Activated effector memory CD4-positive, alpha-beta T cell treated with Interleukin-2 at 50 U/mL for 16 hours (primary cell): ENCODE results near the gene SDHA.
"Not testable (repeated sequence)": the region's sequence is repeated elsewhere in the genome, so short reads cannot be mapped to it uniquely, and the experiment has no call there.

Experiments
- DNase-seq: peaks from one replicate; pipeline ENCODE4 v3.0.0-alpha.2; 2020

The SDHA gene

GRCh38 chr5:263275-263974 lies 45.3 kb downstream of the SDHA start:
- DNase-seq: not testable (repeated sequence)

- no peak for DNase-seq
Observed at GRCh38 chr5:264338-264737, 46.2 kb downstream of the SDHA start.

GRCh38 chr5:266311-267026 lies 48.3 kb downstream of the SDHA start:
- not testable (repeated sequence) for DNase-seq

GRCh38 chr5:267716-268115 lies 49.6 kb downstream of the SDHA start:
- no peak for DNase-seq

GRCh38 chr5:270340-270739 lies 52.2 kb downstream of the SDHA start:
- no peak for DNase-seq

- DNase-seq: not testable (repeated sequence)
Observed at GRCh38 chr5:271828-272167, 53.7 kb downstream of the SDHA start.

- DNase-seq: not testable (repeated sequence)
Observed at GRCh38 chr5:273091-273490, 55.0 kb downstream of the SDHA start.

GRCh38 chr5:273491-273890 lies 55.4 kb downstream of the SDHA start:
- not testable (repeated sequence) for DNase-seq

- not testable (repeated sequence) for DNase-seq
Observed at GRCh38 chr5:274346-274745, 56.2 kb downstream of the SDHA start.

GRCh38 chr5:278646-279045 lies 60.5 kb downstream of the SDHA start:
- no peak for DNase-seq

- not testable (repeated sequence) for DNase-seq
Observed at GRCh38 chr5:279051-279665, 61.0 kb downstream of the SDHA start.

GRCh38 chr5:285991-286557 lies 68.0 kb downstream of the SDHA start:
- no peak for DNase-seq

GRCh38 chr5:290200-290599 lies 72.1 kb downstream of the SDHA start:
- not testable (repeated sequence) for DNase-seq

- DNase-seq: not testable (repeated sequence)
Observed at GRCh38 chr5:291345-291744, 73.2 kb downstream of the SDHA start.

- DNase-seq: not testable (repeated sequence)
Observed at GRCh38 chr5:294788-295187, 76.7 kb downstream of the SDHA start.

- not testable (repeated sequence) for DNase-seq
Observed at GRCh38 chr5:296207-296606, 78.1 kb downstream of the SDHA start.

GRCh38 chr5:296954-297353 lies 78.8 kb downstream of the SDHA start:
- not testable (repeated sequence) for DNase-seq

GRCh38 chr5:297448-297847 lies 79.3 kb downstream of the SDHA start:
- DNase-seq: not testable (repeated sequence)

- DNase-seq: not testable (repeated sequence)
Observed at GRCh38 chr5:297991-298736, 80.0 kb downstream of the SDHA start.

- DNase-seq: no peak
Observed at GRCh38 chr5:298737-299125, 80.6 kb downstream of the SDHA start.

- not testable (repeated sequence) for DNase-seq
Observed at GRCh38 chr5:299921-300320, 81.8 kb downstream of the SDHA start.

GRCh38 chr5:300691-301435 lies 82.7 kb downstream of the SDHA start:
- not testable (repeated sequence) for DNase-seq
